CD8-positive, alpha-beta memory T cell (primary cell): Measurements from ENCODE around the gene SNCAIP. TPM values are rescaled to one million over a fixed set of nuclear protein-coding genes. Genes with fewer than 3 reads are reported as not detected.

Experiments
- CTCF ChIA-PET: fragments of 350-600 bp; sonication (Branson Sonifier 250); formaldehyde crosslinking; loops from one replicate; lab custom pipeline; 2021; ENCODE audit warnings: antibody characterized with exemption; lab: Charles Lee
- POLR2A ChIA-PET: fragments of 350-600 bp; sonication (Branson Sonifier 250); formaldehyde crosslinking; loops from one replicate; lab custom pipeline; 2021; ENCODE audit warnings: antibody characterized with exemption; lab: Charles Lee
- DNase-seq, 5 donors: peaks; one replicate each; pipeline versions ENCODE4 v3.0.0 to v3.0.0-alpha.2; 2020 to 2022; ENCODE audit warnings: mixed read lengths in 1 of 5
- H3K27ac ChIP-seq: one replicate; pipeline ENCODE4 v1.7.0; 2013; ENCODE audit warnings: low read depth, mild to moderate bottlenecking, low read length, moderate library complexity
- H3K27me3 ChIP-seq: 2 replicates; pipeline ENCODE4 v1.7.0; 2013; ENCODE audit warnings: low read length, mild to moderate bottlenecking; ENCODE audit not compliant: insufficient read depth, poor library complexity, severe bottlenecking
- H3K36me3 ChIP-seq: 2 replicates; pipeline ENCODE4 v1.7.0; 2013; ENCODE audit warnings: mild to moderate bottlenecking, low read length, moderate library complexity; ENCODE audit not compliant: insufficient read depth
- H3K4me1 ChIP-seq: 2 replicates; pipeline ENCODE4 v1.7.0; 2013; ENCODE audit warnings: mild to moderate bottlenecking, low read length, moderate library complexity; ENCODE audit not compliant: insufficient read depth
- H3K4me3 ChIP-seq: 2 replicates; pipeline ENCODE4 v1.7.0; 2013; ENCODE audit warnings: mild to moderate bottlenecking, low read length
- H3K9me3 ChIP-seq: 2 replicates; pipeline ENCODE4 v1.7.0; 2013; ENCODE audit warnings: mild to moderate bottlenecking, low read length
- H3K27ac Mint-ChIP-seq, 8 donors: one replicate each; pipeline ENCODE4 v1.8.0; 2020 to 2021; ENCODE audit warnings: mixed read lengths in 8 of 8, mild to moderate bottlenecking in 6 of 8, inconsistent platforms in 3 of 8, moderate library complexity in 3 of 8
- H3K27me3 Mint-ChIP-seq, 2 donors: one replicate each; pipeline ENCODE4 v1.8.0; 2020 to 2021; ENCODE audit warnings: mixed read lengths in 2 of 2, mild to moderate bottlenecking in 1 of 2, moderate library complexity in 1 of 2
- H3K36me3 Mint-ChIP-seq, 3 donors: one replicate each; pipeline ENCODE4 v1.8.0; 2020 to 2021; ENCODE audit warnings: mixed read lengths in 3 of 3, inconsistent platforms in 1 of 3, mild to moderate bottlenecking in 1 of 3
- H3K4me1 Mint-ChIP-seq, 3 donors: one replicate each; pipeline ENCODE4 v1.8.0; 2020 to 2021; ENCODE audit warnings: mixed read lengths in 3 of 3, inconsistent platforms in 1 of 3, mild to moderate bottlenecking in 1 of 3
- H3K4me3 Mint-ChIP-seq, 7 donors: one replicate each; pipeline ENCODE4 v1.8.0; 2020 to 2021; ENCODE audit warnings: mixed read lengths in 7 of 7, mild to moderate bottlenecking in 6 of 7, moderate library complexity in 4 of 7, inconsistent platforms in 2 of 7
- H3K9me3 Mint-ChIP-seq, 5 donors: one replicate each; pipeline ENCODE4 v1.8.0; 2020 to 2022; ENCODE audit warnings: mixed read lengths in 5 of 5, mild to moderate bottlenecking in 3 of 5, moderate library complexity in 2 of 5, inconsistent platforms in 1 of 5
- polyA plus RNA-seq: library from polyadenylated mRNA; unstranded; fragments of 300-500 nt; fragmentation: Illumina TruSeq; gene quantifications from one replicate; pipeline ENCODE4 v1.2.3, GENCODE V29; 2021
- total RNA-seq, 2 experiments: library from RNA; stranded (reverse); gene quantifications; one replicate each; pipeline ENCODE4 v1.2.3, GENCODE V29; 2021

Gene SNCAIP
- total and polyA plus RNA-seq, 3 experiments from 2014 or later: not detected

- Mint-ChIP-seq H3K27ac (no peak overlapping the region), H3K9me3 (peaks cover 0 to 6% (median 0%) of the 10 kb centered on the region in 5 donors), H3K27me3 (peaks cover 0 to 2% of the 10 kb centered on the region in 2 donors), H3K36me3 (no peaks in the 10 kb centered on the region), H3K4me3 (no peak overlapping the region), H3K4me1 (no peaks in the 10 kb centered on the region)
- POLR2A ChIA-PET: no interaction called here
- Histone ChIP-seq H3K9me3 (no peaks in the 10 kb centered on the region), H3K27me3 (no peaks in the 10 kb centered on the region), H3K4me3 (no peak overlapping the region), H3K27ac (no peak overlapping the region), H3K4me1 (no peaks in the 10 kb centered on the region), H3K36me3 (no peaks in the 10 kb centered on the region)
- no peak for DNase-seq
- CTCF ChIA-PET: no interaction called here
Observed at GRCh38 chr5:122384739-122385235, 72.8 kb downstream of the SNCAIP start.

GRCh38 chr5:122385286-122385685 lies 73.2 kb downstream of the SNCAIP start:
- Mint-ChIP-seq H3K9me3 (peaks cover 0 to 6% (median 0%) of the 10 kb centered on the region in 5 donors), H3K4me3 (no peak overlapping the region), H3K36me3 (no peaks in the 10 kb centered on the region), H3K27ac (no peak overlapping the region), H3K27me3 (peaks cover 0 to 4% of the 10 kb centered on the region in 2 donors), H3K4me1 (no peaks in the 10 kb centered on the region)
- H3K9me3 ChIP-seq: no peaks in the 10 kb centered on the region
- no peak for DNase-seq
- H3K27me3 ChIP-seq: no peaks in the 10 kb centered on the region
- H3K27ac ChIP-seq: no peak overlapping the region
- no peaks in the 10 kb centered on the region for H3K4me1 ChIP-seq
- no peaks in the 10 kb centered on the region for H3K36me3 ChIP-seq
- no peak overlapping the region for H3K4me3 ChIP-seq
- POLR2A ChIA-PET: no interaction called here
- CTCF ChIA-PET: no interaction called here

- Mint-ChIP-seq H3K4me1 (no peaks in the 10 kb centered on the region), H3K4me3 (no peak overlapping the region), H3K9me3 (peaks cover 0 to 6% (median 0%) of the 10 kb centered on the region in 5 donors), H3K27ac (no peak overlapping the region), H3K27me3 (peaks cover 0 to 4% of the 10 kb centered on the region in 2 donors), H3K36me3 (no peaks in the 10 kb centered on the region)
- ChIA-PET CTCF (no interaction called here), POLR2A (no interaction called here)
- H3K4me1 ChIP-seq: no peaks in the 10 kb centered on the region
- no peaks in the 10 kb centered on the region for H3K9me3 ChIP-seq
- H3K27me3 ChIP-seq: no peaks in the 10 kb centered on the region
- no peak for DNase-seq
- no peak overlapping the region for H3K4me3 ChIP-seq
- no peaks in the 10 kb centered on the region for H3K36me3 ChIP-seq
- no peak overlapping the region for H3K27ac ChIP-seq
Observed at GRCh38 chr5:122385808-122386207, 73.8 kb downstream of the SNCAIP start.

GRCh38 chr5:122390154-122390553 lies 78.1 kb downstream of the SNCAIP start:
- no peak overlapping the region for H3K27ac ChIP-seq
- Mint-ChIP-seq H3K27ac (no peak overlapping the region), H3K4me1 (no peaks in the 10 kb centered on the region), H3K9me3 (peaks cover 0 to 4% (median 0%) of the 10 kb centered on the region in 5 donors), H3K4me3 (no peak overlapping the region), H3K36me3 (no peaks in the 10 kb centered on the region), H3K27me3 (peaks cover 0 to 3% of the 10 kb centered on the region in 2 donors)
- H3K4me3 ChIP-seq: no peak overlapping the region
- CTCF ChIA-PET: no interaction called here
- H3K36me3 ChIP-seq: no peaks in the 10 kb centered on the region
- POLR2A ChIA-PET: no interaction called here
- H3K4me1 ChIP-seq: no peaks in the 10 kb centered on the region
- no peaks in the 10 kb centered on the region for H3K9me3 ChIP-seq
- no peaks in the 10 kb centered on the region for H3K27me3 ChIP-seq
- no peak for DNase-seq

GRCh38 chr5:122390694-122391093 lies 78.7 kb downstream of the SNCAIP start:
- POLR2A ChIA-PET: no interaction called here
- Histone ChIP-seq H3K9me3 (no peaks in the 10 kb centered on the region), H3K4me1 (no peaks in the 10 kb centered on the region), H3K36me3 (no peaks in the 10 kb centered on the region), H3K27ac (no peak overlapping the region), H3K27me3 (no peaks in the 10 kb centered on the region), H3K4me3 (no peak overlapping the region)
- Mint-ChIP-seq H3K27ac (no peak overlapping the region), H3K4me1 (no peaks in the 10 kb centered on the region), H3K4me3 (no peak overlapping the region), H3K36me3 (no peaks in the 10 kb centered on the region), H3K27me3 (peaks cover 0 to 3% of the 10 kb centered on the region in 2 donors), H3K9me3 (peaks cover 0 to 4% (median 0%) of the 10 kb centered on the region in 5 donors)
- no peak for DNase-seq
- CTCF ChIA-PET: no interaction called here

- Histone ChIP-seq H3K9me3 (no peaks in the 10 kb centered on the region), H3K27ac (no peak overlapping the region), H3K27me3 (no peaks in the 10 kb centered on the region), H3K36me3 (no peaks in the 10 kb centered on the region), H3K4me3 (no peak overlapping the region), H3K4me1 (no peaks in the 10 kb centered on the region)
- Mint-ChIP-seq H3K4me1 (no peaks in the 10 kb centered on the region), H3K9me3 (no peaks in the 10 kb centered on the region), H3K36me3 (no peaks in the 10 kb centered on the region), H3K27me3 (peaks cover 0 to 3% of the 10 kb centered on the region in 2 donors), H3K4me3 (no peak overlapping the region), H3K27ac (no peak overlapping the region)
- CTCF ChIA-PET: no interaction called here
- POLR2A ChIA-PET: no interaction called here
- no peak for DNase-seq
Observed at GRCh38 chr5:122391621-122392020, 79.6 kb downstream of the SNCAIP start.

- H3K27ac ChIP-seq: no peak overlapping the region
- ChIA-PET CTCF (no interaction called here), POLR2A (no interaction called here)
- no peaks in the 10 kb centered on the region for H3K9me3 ChIP-seq
- Mint-ChIP-seq H3K27ac (no peak overlapping the region), H3K4me3 (no peak overlapping the region), H3K27me3 (peaks cover 0 to 3% of the 10 kb centered on the region in 2 donors), H3K9me3 (no peaks in the 10 kb centered on the region), H3K36me3 (no peaks in the 10 kb centered on the region), H3K4me1 (no peaks in the 10 kb centered on the region)
- no peaks in the 10 kb centered on the region for H3K36me3 ChIP-seq
- no peaks in the 10 kb centered on the region for H3K4me1 ChIP-seq
- no peaks in the 10 kb centered on the region for H3K27me3 ChIP-seq
- no peak for DNase-seq
- no peak overlapping the region for H3K4me3 ChIP-seq
Observed at GRCh38 chr5:122392224-122392623, 80.2 kb downstream of the SNCAIP start.

GRCh38 chr5:122392824-122393223 lies 80.8 kb downstream of the SNCAIP start:
- Histone ChIP-seq H3K36me3 (no peaks in the 10 kb centered on the region), H3K4me1 (no peaks in the 10 kb centered on the region), H3K27ac (no peak overlapping the region), H3K4me3 (no peak overlapping the region), H3K27me3 (no peaks in the 10 kb centered on the region), H3K9me3 (no peaks in the 10 kb centered on the region)
- no peaks in the 10 kb centered on the region for H3K36me3 Mint-ChIP-seq
- H3K27ac Mint-ChIP-seq: no peak overlapping the region
- H3K4me1 Mint-ChIP-seq: no peaks in the 10 kb centered on the region
- ChIA-PET POLR2A (no interaction called here), CTCF (no interaction called here)
- no peak for DNase-seq
- H3K9me3 Mint-ChIP-seq: no peaks in the 10 kb centered on the region
- H3K27me3 Mint-ChIP-seq: peaks cover 0 to 3% of the 10 kb centered on the region in 2 donors
- H3K4me3 Mint-ChIP-seq: no peak overlapping the region
